ENCODE measurements around the gene UTS2.

UTS2 gene

GRCh38 chr1:7846656-7847055, 6.2 kb downstream of the UTS2 start:
- Mint-ChIP-seq H3K27ac (no peak overlapping the region), H3K27me3 (no peaks in the 10 kb centered on the region), H3K4me1 (no peaks in the 10 kb centered on the region), H3K36me3 (no peaks in the 10 kb centered on the region), H3K4me3 (no peak overlapping the region), H3K9me3 (no peaks in the 10 kb centered on the region)

GRCh38 chr1:7845761-7846160, 7.1 kb downstream of the UTS2 start:
- Mint-ChIP-seq H3K27ac (no peak overlapping the region), H3K36me3 (peaks cover 4% of the 10 kb centered on the region), H3K27me3 (no peaks in the 10 kb centered on the region), H3K9me3 (no peaks in the 10 kb centered on the region), H3K4me1 (no peaks in the 10 kb centered on the region), H3K4me3 (no peak overlapping the region)

GRCh38 chr1:7842517-7842916, 10.3 kb downstream of the UTS2 start:
- H3K9me3 Mint-ChIP-seq, result peaks cover 6% of the 10 kb centered on the region
- no peak overlapping the region for H3K4me3 Mint-ChIP-seq
- no peaks in the 10 kb centered on the region for H3K27me3 Mint-ChIP-seq
- H3K27ac Mint-ChIP-seq, result no peak overlapping the region
- H3K36me3 Mint-ChIP-seq, result peaks cover 31% of the 10 kb centered on the region
- H3K4me1 Mint-ChIP-seq, result no peaks in the 10 kb centered on the region

- H3K4me1 Mint-ChIP-seq, result no peaks in the 10 kb centered on the region
- H3K36me3 Mint-ChIP-seq, result peaks cover 47% of the 10 kb centered on the region
- peaks cover 6% of the 10 kb centered on the region for H3K9me3 Mint-ChIP-seq
- H3K27ac Mint-ChIP-seq, result no peak overlapping the region
- H3K27me3 Mint-ChIP-seq, result no peaks in the 10 kb centered on the region
- H3K4me3 Mint-ChIP-seq, result no peak overlapping the region
Measured at GRCh38 chr1:7839526-7839925, 13.3 kb downstream of the UTS2 start.

GRCh38 chr1:7838714-7839113, 14.2 kb downstream of the UTS2 start:
- H3K36me3 Mint-ChIP-seq, result peaks cover 47% of the 10 kb centered on the region
- peaks cover 6% of the 10 kb centered on the region for H3K9me3 Mint-ChIP-seq
- H3K4me3 Mint-ChIP-seq, result no peak overlapping the region
- H3K4me1 Mint-ChIP-seq, result no peaks in the 10 kb centered on the region
- no peak overlapping the region for H3K27ac Mint-ChIP-seq
- H3K27me3 Mint-ChIP-seq, result no peaks in the 10 kb centered on the region

GRCh38 chr1:7833035-7833434, 19.8 kb downstream of the UTS2 start:
- H3K27me3 Mint-ChIP-seq, result no peaks in the 10 kb centered on the region
- H3K36me3 Mint-ChIP-seq, result peaks cover 24% of the 10 kb centered on the region
- no peaks in the 10 kb centered on the region for H3K4me1 Mint-ChIP-seq
- no peak overlapping the region for H3K4me3 Mint-ChIP-seq
- no peaks in the 10 kb centered on the region for H3K9me3 Mint-ChIP-seq
- no peak overlapping the region for H3K27ac Mint-ChIP-seq

GRCh38 chr1:7831458-7831857, 21.4 kb downstream of the UTS2 start:
- Mint-ChIP-seq H3K27ac (no peak overlapping the region), H3K36me3 (peaks cover 15% of the 10 kb centered on the region), H3K4me1 (peaks cover under 1% of the 10 kb centered on the region), H3K4me3 (no peak overlapping the region), H3K27me3 (no peaks in the 10 kb centered on the region), H3K9me3 (no peaks in the 10 kb centered on the region)

GRCh38 chr1:7827126-7827955, 25.5 kb downstream of the UTS2 start:
- Mint-ChIP-seq H3K27ac (peak overlapping the region; percentile 93), H3K9me3 (no peaks in the 10 kb centered on the region), H3K4me3 (peak overlapping the region; percentile 93), H3K4me1 (peaks cover 4% of the 10 kb centered on the region), H3K36me3 (peaks cover 11% of the 10 kb centered on the region), H3K27me3 (no peaks in the 10 kb centered on the region)

GRCh38 chr1:7826363-7826762, 26.5 kb downstream of the UTS2 start:
- no peaks in the 10 kb centered on the region for H3K9me3 Mint-ChIP-seq
- peak overlapping the region; percentile 93 for H3K4me3 Mint-ChIP-seq
- H3K27ac Mint-ChIP-seq, result no peak overlapping the region
- peaks cover 16% of the 10 kb centered on the region for H3K36me3 Mint-ChIP-seq
- peaks cover 4% of the 10 kb centered on the region for H3K4me1 Mint-ChIP-seq
- H3K27me3 Mint-ChIP-seq, result no peaks in the 10 kb centered on the region

- Mint-ChIP-seq H3K27ac (no peak overlapping the region), H3K4me1 (peaks cover 4% of the 10 kb centered on the region), H3K9me3 (no peaks in the 10 kb centered on the region), H3K27me3 (no peaks in the 10 kb centered on the region), H3K36me3 (peaks cover 23% of the 10 kb centered on the region), H3K4me3 (no peak overlapping the region)
Measured at GRCh38 chr1:7824701-7825100, 28.2 kb downstream of the UTS2 start.

- Mint-ChIP-seq H3K4me3 (no peak overlapping the region), H3K9me3 (no peaks in the 10 kb centered on the region), H3K36me3 (peaks cover 25% of the 10 kb centered on the region), H3K4me1 (peaks cover 1% of the 10 kb centered on the region), H3K27ac (no peak overlapping the region), H3K27me3 (no peaks in the 10 kb centered on the region)
Measured at GRCh38 chr1:7821282-7821681, 31.6 kb downstream of the UTS2 start.

- Mint-ChIP-seq H3K9me3 (peaks cover 15% of the 10 kb centered on the region), H3K27me3 (no peaks in the 10 kb centered on the region), H3K36me3 (peaks cover 26% of the 10 kb centered on the region), H3K4me1 (no peaks in the 10 kb centered on the region), H3K4me3 (no peak overlapping the region), H3K27ac (no peak overlapping the region)
Measured at GRCh38 chr1:7813677-7814373, 39.0 kb downstream of the UTS2 start.

- no peak overlapping the region for H3K27ac Mint-ChIP-seq
- H3K9me3 Mint-ChIP-seq, result peaks cover 15% of the 10 kb centered on the region
- peaks cover 26% of the 10 kb centered on the region for H3K36me3 Mint-ChIP-seq
- H3K27me3 Mint-ChIP-seq, result no peaks in the 10 kb centered on the region
- H3K4me3 Mint-ChIP-seq, result no peak overlapping the region
- no peaks in the 10 kb centered on the region for H3K4me1 Mint-ChIP-seq
Measured at GRCh38 chr1:7811476-7811875, 41.4 kb downstream of the UTS2 start.

- H3K36me3 Mint-ChIP-seq, result peaks cover 26% of the 10 kb centered on the region
- H3K27ac Mint-ChIP-seq, result no peak overlapping the region
- H3K9me3 Mint-ChIP-seq, result peaks cover 15% of the 10 kb centered on the region
- no peaks in the 10 kb centered on the region for H3K4me1 Mint-ChIP-seq
- H3K27me3 Mint-ChIP-seq, result no peaks in the 10 kb centered on the region
- no peak overlapping the region for H3K4me3 Mint-ChIP-seq
Measured at GRCh38 chr1:7810395-7810794, 42.5 kb downstream of the UTS2 start.

- H3K4me3 Mint-ChIP-seq, result no peak overlapping the region
- peaks cover 15% of the 10 kb centered on the region for H3K9me3 Mint-ChIP-seq
- no peaks in the 10 kb centered on the region for H3K27me3 Mint-ChIP-seq
- no peaks in the 10 kb centered on the region for H3K4me1 Mint-ChIP-seq
- no peak overlapping the region for H3K27ac Mint-ChIP-seq
- H3K36me3 Mint-ChIP-seq, result peaks cover 29% of the 10 kb centered on the region
Measured at GRCh38 chr1:7809742-7810141, 43.1 kb downstream of the UTS2 start.

GRCh38 chr1:7808253-7808844, 44.5 kb downstream of the UTS2 start:
- peaks cover 5% of the 10 kb centered on the region for H3K9me3 Mint-ChIP-seq
- no peak overlapping the region for H3K27ac Mint-ChIP-seq
- no peaks in the 10 kb centered on the region for H3K4me1 Mint-ChIP-seq
- no peak overlapping the region for H3K4me3 Mint-ChIP-seq
- H3K27me3 Mint-ChIP-seq, result no peaks in the 10 kb centered on the region
- peaks cover 20% of the 10 kb centered on the region for H3K36me3 Mint-ChIP-seq

All from activated naive CD4-positive, alpha-beta T cell treated with anti-CD3 and anti-CD28 coated beads, Interleukin-2, amount 50 U/mL, for 24 hours (primary cell).